Heart right ventricle (tissue), 16 donors: ENCODE results near the gene NLRP12. TPM values are rescaled to one million over a fixed set of nuclear protein-coding genes. Genes with fewer than 3 reads are reported as not detected.

Source experiments
- ATAC-seq, 8 donors: fragments of 200-7000 bp; cut with Tn5 transposase; one replicate each; pipeline ENCODE4 v1.9.1; 2020; ENCODE audit warnings: mild to moderate bottlenecking in 8 of 8, moderate library complexity in 8 of 8, moderate number of reproducible peaks in 1 of 8
- DNase-seq, 2 donors: peaks; one replicate each; pipeline ENCODE4 v3.0.0-alpha.2; 2020
- H3K27ac ChIP-seq, 10 donors: fragments of 200-600 bp; sonication (generic) in 2 of 10; one replicate each; pipeline versions ENCODE4 v1.5.0 to v1.8.0; 2020 to 2022; ENCODE audit warnings: mild to moderate bottlenecking in 3 of 10
- H3K27me3 ChIP-seq, 7 donors: fragments of 200-600 bp; one replicate each; pipeline ENCODE4 v1.8.0; 2021 to 2022; ENCODE audit warnings: mild to moderate bottlenecking in 2 of 7
- H3K36me3 ChIP-seq, 9 donors: fragments of 200-600 bp; sonication (generic) in 1 of 9; one replicate each; pipeline versions ENCODE4 v1.5.0 to v1.8.0; 2020 to 2022; ENCODE audit warnings: mild to moderate bottlenecking in 2 of 9
- H3K4me1 ChIP-seq, 9 donors: fragments of 200-600 bp; sonication (generic) in 1 of 9; one replicate each; pipeline versions ENCODE4 v1.5.0 to v1.8.0; 2020 to 2022; ENCODE audit warnings: mild to moderate bottlenecking in 4 of 9
- H3K4me3 ChIP-seq, 10 donors: fragments of 200-600 bp; sonication (generic) in 2 of 10; one replicate each; pipeline versions ENCODE4 v1.5.0 to v1.8.0; 2020 to 2022; ENCODE audit warnings: mild to moderate bottlenecking in 7 of 10, moderate library complexity in 2 of 10
- H3K9me3 ChIP-seq, 11 donors: fragments of 200-600 bp in 10 of 11; sonication (generic) in 2 of 11; one replicate each; pipeline versions ENCODE4 v1.5.0 to v1.8.0; 2013 to 2022; ENCODE audit warnings: mild to moderate bottlenecking in 2 of 11, control low read depth in 1 of 11, moderate library complexity in 1 of 11
- WGBS, 2 donors: extraction: QIAGEN DNeasy Blood & Tissue Kit; methylation state at CpG; one replicate each; pipeline ENCODE4 v1.1.7; 2013; ENCODE audit warnings: inconsistent platforms in 1 of 2; 5-methylcytosine and 5-hydroxymethylcytosine counted together
- intact Hi-C, 10 donors: fragments of 100-400 bp; cut with DNase I; formaldehyde crosslinking; loops; one replicate each; pipeline versions ENCODE4 v1.11.1 to v1.14.2; 2022
- polyA plus RNA-seq, 2 donors: library from polyadenylated mRNA; stranded (reverse); fragments of 200-250 nt; gene quantifications; one replicate each; pipeline ENCODE4 v1.2.3, GENCODE V29; 2013
- total RNA-seq, 10 donors: library from RNA; stranded (reverse); fragmentation: NEBNext Ultra II Directional in 3 of 10; extraction: Animal tissue kit (Norgen Biotek cat#: 25700) in 3 of 10; gene quantifications; one replicate each; pipeline versions ENCODE4 v1.2.1 to v1.2.4, GENCODE V29; 2021 to 2023
- TF ChIP-seq, protein P1 (sequence below), 9 donors: fragments of 200-600 bp; sonication (generic) in 2 of 9; IDR thresholded peaks; one replicate each; pipeline versions ENCODE4 v1.5.0 to v1.8.0; 2021 to 2022; ENCODE audit warnings: antibody characterized with exemption in 9 of 9, mild to moderate bottlenecking in 5 of 9, moderate library complexity in 1 of 9
- donor health status: Arrhythmogenic right ventricular cardiomyopathy.
- donor health status: ischemic (EF 13 %, LVEDD 7.1; RV severe dilation, severe dysfunction).
- donor health status: healthy with polysubstance abuse.
- donor health status: DM: no; HTN: yes; CAD: no.
- donor health status: DM: no; HTN: no; CAD: no.
- donor health status: ischemic (EF 25% LVEDD 6.9; RV normal size, moderate dysfunction).
- donor health status: ischemic (EF 25% LVEDD 5.7; RV mildly dilated, moderate dysfunction).
- donor health status: healthy.
- donor health status: DM: yes; HTN: yes; CAD: no.
- donor health status: Ischemic cardiomyopathy.
- donor health status: ischemic (EF 35%, LVEDD 5.7; RV mildly dilated, moderate dysfunction).
- donor health status: nonischemic (EF 11% LVEDD 7.7; RV severe dilation, severe dysfunction).
- donor health status: DM: yes; HTN: yes; CAD: no.
- donor health status: PGD.
- donor health status: ischemic (EF 29% LVEDD 5.4; RV normal size, mild dysfunction).
- donor health status: nonischemic (EF 23%, LVEDD 6.1; RV moderate dilation, normal function).

The NLRP12 gene
- total and polyA plus RNA-seq, 12 donors = 0.07 to 1.0 (median 0.27) TPM; not detected in 1

DNA sequence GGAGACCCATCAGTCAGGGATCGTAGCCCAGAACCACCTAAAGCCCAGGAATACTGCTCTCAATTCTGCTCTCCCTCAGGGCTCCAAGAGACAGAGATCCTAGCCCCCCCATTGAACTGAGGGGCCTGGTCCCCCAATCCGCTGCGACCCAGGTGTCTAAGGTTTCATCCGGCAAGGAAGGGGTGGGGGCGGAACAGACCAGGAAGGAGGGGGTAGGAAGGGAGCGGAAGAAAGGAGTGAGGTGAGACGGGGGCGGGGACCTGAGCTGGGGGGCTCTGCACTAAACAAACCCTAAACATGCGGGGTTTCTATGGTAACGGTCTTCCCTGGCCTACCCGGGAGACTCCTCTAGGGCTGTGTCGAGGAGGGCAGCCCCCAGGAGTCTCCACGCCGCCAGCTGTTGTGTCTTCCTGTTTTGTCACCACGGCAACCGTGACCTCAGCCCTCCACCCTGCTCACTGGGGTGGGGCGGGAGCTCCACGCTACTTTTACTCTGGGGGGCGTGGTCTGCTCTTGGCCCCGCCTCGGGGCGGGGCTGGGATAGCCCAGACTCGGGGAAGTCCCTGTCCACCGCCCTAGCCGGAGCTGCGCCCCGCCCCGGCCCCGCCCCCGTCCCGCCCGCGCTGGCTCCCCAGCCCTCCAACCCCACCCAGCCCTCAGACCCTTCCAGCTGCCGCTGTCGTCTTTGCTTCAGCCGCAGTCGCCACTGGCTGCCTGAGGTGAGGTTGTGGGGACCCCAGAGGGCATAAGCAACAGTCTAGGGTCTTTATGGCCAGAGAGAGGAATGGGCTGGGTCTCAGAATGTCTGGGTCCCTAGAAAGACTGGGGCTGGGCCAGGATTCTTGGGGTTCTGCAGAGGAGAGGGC, 43.3 kb upstream of the NLRP12 start, which contains the start of gene MYADM:
MYADM (plus strand) TSS at position 659 of the 866 bp plus-strand sequence. CDS start 5,647 bp downstream, outside the sequence.
- peak; percentile 76 to 95 (median 84) for ATAC-seq
- intact Hi-C loops = loop anchor here in 1 of 10 donors (1.0 to 10.0 kb wide), 2 partner anchors 12 to 247 kb away; partner anchors contain the start of genes PRPF31 and TFPT
- WGBS, 2 donors = 0 to 1% methylated on average over 35 to 37 of the region's 37 CpGs
- DNase-seq = peak; percentile 99
- Histone ChIP-seq H3K36me3 (peaks cover 0 to 22% (median 0%) of the 10 kb centered on the region in 9 donors), H3K9me3 (no peaks in the 10 kb centered on the region), H3K4me3 (peak within 1 kb of the TSS; percentile 59 to 97 (median 80)), H3K4me1 (peaks cover 3 to 45% (median 39%) of the 10 kb centered on the region in 9 donors), H3K27ac (peak within 1 kb of the TSS; percentile 63 to 99 (median 97)), H3K27me3 (no peaks in the 10 kb centered on the region)
- TF ChIP-seq, protein P1, sequence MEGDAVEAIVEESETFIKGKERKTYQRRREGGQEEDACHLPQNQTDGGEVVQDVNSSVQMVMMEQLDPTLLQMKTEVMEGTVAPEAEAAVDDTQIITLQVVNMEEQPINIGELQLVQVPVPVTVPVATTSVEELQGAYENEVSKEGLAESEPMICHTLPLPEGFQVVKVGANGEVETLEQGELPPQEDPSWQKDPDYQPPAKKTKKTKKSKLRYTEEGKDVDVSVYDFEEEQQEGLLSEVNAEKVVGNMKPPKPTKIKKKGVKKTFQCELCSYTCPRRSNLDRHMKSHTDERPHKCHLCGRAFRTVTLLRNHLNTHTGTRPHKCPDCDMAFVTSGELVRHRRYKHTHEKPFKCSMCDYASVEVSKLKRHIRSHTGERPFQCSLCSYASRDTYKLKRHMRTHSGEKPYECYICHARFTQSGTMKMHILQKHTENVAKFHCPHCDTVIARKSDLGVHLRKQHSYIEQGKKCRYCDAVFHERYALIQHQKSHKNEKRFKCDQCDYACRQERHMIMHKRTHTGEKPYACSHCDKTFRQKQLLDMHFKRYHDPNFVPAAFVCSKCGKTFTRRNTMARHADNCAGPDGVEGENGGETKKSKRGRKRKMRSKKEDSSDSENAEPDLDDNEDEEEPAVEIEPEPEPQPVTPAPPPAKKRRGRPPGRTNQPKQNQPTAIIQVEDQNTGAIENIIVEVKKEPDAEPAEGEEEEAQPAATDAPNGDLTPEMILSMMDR (IDR thresholded peaks at IDR 0.05) = no peak

DNA sequence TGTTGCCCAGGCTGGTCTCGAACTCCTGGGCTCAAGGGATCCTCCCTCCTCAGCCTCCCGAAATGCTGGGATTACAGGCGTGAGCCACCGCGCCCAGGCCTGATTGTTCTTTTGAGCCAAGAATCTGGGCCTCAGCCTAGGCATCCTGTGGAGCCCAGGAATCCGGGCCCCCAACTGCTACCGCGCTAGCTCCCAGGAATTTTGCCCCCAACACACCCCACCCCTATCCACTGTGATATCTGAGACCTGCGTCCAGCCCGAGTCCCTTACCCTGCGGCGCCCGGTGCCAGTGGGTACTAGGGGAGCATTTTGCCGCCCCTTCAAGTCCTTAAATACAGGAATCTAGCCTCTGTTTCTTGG, 42.7 kb upstream of the NLRP12 start:
- Histone ChIP-seq H3K27ac (peak overlapping the region; percentile 63 to 99 (median 97)), H3K36me3 (peaks cover 0 to 16% (median 0%) of the 10 kb centered on the region in 9 donors), H3K9me3 (no peaks in the 10 kb centered on the region), H3K4me3 (peak overlapping the region in 9 of 10 donors; percentile 59 to 97 (median 78)), H3K4me1 (peaks cover 3 to 45% (median 34%) of the 10 kb centered on the region in 9 donors), H3K27me3 (no peaks in the 10 kb centered on the region)
- intact Hi-C loops = loop anchor here in 1 of 10 donors (1.0 to 10.0 kb wide), 2 partner anchors 12 to 248 kb away; partner anchors contain the start of genes PRPF31 and TFPT
- WGBS, 2 donors = 10 to 14% methylated on average over 14 of the region's 14 CpGs
- no peak for DNase-seq
- no peak for ATAC-seq
- TF ChIP-seq, protein P1 (IDR thresholded peaks at IDR 0.05) = no peak

DNA sequence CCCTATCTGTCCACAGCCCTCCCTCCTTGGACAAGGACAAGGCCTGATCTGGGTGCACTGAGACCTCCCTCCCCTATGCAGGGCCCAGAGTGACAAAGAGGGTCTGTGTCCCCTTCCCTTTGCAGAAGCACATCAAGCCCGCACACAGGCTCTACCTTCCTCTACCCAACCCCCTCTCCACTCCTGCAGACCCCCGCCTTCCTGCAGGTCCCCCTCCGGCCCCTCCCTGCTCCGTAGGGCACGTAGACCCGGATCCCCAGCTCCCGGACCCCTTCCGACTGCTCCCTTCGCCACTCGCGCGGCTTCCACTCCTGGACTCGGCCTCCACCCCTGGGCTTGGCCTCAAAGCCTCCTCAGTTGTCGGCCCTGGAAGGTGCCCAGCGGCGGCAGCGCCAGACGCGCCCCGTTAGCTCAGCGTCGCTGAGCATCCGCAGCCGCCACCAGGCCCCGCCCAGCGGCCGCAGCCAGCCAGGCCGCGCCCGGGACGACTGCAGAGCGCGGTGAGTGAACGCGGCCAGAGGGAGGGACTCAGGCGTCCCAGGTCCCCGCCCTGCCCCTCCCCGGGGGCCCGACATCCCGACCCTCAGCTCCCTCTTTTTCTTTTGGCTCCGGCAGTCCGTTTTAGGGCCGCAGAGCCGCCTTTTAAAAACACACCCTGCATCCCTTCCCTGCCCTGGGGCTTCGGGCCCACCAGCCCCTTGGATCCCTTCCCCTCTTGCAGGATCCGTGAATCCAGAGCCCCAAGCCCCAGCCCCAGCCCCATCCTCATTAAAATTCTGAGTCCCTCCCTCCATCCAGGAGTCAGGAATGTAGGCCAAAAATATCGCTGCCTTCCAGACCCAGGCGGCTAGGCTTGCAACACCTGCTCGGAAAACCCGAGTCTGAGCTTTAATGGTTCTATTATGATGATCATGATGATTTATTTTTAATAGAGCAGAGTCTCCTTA, 42.1 kb upstream of the NLRP12 start:
- TF ChIP-seq, protein P1 (IDR thresholded peaks at IDR 0.05) = no peak
- peak overlapping the region; percentile 3 to 97 (median 75) for H3K4me3 ChIP-seq
- peaks cover 3 to 42% (median 31%) of the 10 kb centered on the region in 9 donors for H3K4me1 ChIP-seq
- H3K27ac ChIP-seq = peak overlapping the region; percentile 53 to 99 (median 97)
- DNase-seq = peak; percentile 81 to 88
- ATAC-seq = peak; percentile 42 to 60 (median 47)
- 1 to 2% methylated on average over 42 to 50 of the region's 50 CpGs for WGBS, 2 donors
- H3K36me3 ChIP-seq = peaks cover 0 to 9% (median 0%) of the 10 kb centered on the region in 9 donors
- H3K9me3 ChIP-seq = no peaks in the 10 kb centered on the region
- intact Hi-C loops = loop anchor here in 1 of 10 donors (10.0 kb wide), 1 partner anchor 249 kb away; the partner anchor contains the start of genes PRPF31 and TFPT
- H3K27me3 ChIP-seq = no peaks in the 10 kb centered on the region
